GM12864 (cell line): ENCODE data around the gene ZDHHC14.

Experiments
- DNase-seq: peaks from one replicate; pipeline ENCODE4 v3.0.0-alpha.2; 2011; ENCODE audit warnings: low read depth
- H3K4me3 ChIP-seq: 2 replicates; pipeline ENCODE4 v1.5.1; 2011; ENCODE audit warnings: mild to moderate bottlenecking, low read depth, low read length, control low read depth
- TF ChIP-seq, protein P1 (sequence below): IDR thresholded peaks from 2 replicates; pipeline ENCODE4 v1.5.1; 2011; ENCODE audit warnings: low read depth, mild to moderate bottlenecking, moderate library complexity, low read length, control low read depth, inconsistent platforms; ENCODE audit errors: missing control alignments

ZDHHC14 gene

DNA sequence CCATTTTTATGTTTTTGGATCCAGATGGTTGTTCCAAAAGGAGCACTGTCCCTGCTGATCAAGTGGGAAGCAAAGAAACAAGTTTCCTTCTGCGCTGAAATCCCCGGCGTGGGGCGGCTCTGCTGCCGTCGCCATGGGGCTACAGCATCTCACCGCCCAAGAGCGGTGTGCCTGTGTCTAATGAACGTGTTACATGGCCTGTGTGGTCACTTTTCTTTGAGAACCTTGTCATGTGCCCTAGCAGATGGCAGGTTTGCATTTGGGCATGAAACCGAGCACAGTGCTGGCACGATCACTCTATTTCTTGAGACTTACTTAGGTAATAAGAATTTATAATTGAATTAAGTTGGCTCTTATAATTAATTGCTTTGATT, 51.9 kb downstream of the ZDHHC14 start:
- TF ChIP-seq, protein P1, sequence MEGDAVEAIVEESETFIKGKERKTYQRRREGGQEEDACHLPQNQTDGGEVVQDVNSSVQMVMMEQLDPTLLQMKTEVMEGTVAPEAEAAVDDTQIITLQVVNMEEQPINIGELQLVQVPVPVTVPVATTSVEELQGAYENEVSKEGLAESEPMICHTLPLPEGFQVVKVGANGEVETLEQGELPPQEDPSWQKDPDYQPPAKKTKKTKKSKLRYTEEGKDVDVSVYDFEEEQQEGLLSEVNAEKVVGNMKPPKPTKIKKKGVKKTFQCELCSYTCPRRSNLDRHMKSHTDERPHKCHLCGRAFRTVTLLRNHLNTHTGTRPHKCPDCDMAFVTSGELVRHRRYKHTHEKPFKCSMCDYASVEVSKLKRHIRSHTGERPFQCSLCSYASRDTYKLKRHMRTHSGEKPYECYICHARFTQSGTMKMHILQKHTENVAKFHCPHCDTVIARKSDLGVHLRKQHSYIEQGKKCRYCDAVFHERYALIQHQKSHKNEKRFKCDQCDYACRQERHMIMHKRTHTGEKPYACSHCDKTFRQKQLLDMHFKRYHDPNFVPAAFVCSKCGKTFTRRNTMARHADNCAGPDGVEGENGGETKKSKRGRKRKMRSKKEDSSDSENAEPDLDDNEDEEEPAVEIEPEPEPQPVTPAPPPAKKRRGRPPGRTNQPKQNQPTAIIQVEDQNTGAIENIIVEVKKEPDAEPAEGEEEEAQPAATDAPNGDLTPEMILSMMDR = no peak
- no peak overlapping the region for H3K4me3 ChIP-seq
- no peak for DNase-seq

- H3K4me3 ChIP-seq = no peak overlapping the region
- DNase-seq = no peak
Observed at GRCh38 chr6:157433678-157434081, 52.7 kb downstream of the ZDHHC14 start.

DNA sequence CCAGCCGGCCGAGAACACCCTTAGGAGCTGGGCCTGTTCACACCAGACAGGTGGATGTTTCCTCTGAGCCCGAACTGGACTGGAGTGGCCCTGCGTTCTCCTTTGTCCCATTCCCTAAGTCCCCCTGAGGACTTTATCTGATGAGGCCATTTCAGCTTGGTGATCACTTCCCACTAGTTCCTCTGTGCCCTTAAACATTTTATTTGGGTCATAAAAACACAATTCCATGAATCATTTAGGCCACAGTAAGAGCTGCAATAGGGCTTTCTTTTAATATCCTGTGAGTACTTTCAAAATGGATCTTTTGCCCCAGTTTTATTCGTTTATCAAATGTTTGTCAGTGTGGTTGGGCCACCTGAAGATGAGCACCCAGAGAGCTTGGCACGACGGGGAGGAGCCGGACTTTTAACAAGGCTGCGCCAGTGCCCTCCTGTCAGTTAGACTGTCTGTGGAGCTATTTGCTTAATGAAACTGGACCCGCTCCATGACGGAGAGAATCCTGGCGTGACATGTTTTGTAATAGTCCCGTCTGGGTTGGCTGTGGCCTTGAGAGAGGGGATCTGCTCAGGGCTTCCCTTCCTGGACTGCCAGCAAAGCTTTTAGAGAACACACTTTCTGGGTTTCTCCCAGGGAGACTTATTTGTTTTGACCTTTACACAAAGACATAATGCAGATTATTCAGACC, 53.5 kb downstream of the ZDHHC14 start:
- H3K4me3 ChIP-seq = no peak overlapping the region
- TF ChIP-seq, protein P1 = no peak
- no peak for DNase-seq

More at GRCh38 chr6:157433678-157434081, 52.7 kb downstream of the ZDHHC14 start:
- TF ChIP-seq, protein P1 = no peak

DNA sequence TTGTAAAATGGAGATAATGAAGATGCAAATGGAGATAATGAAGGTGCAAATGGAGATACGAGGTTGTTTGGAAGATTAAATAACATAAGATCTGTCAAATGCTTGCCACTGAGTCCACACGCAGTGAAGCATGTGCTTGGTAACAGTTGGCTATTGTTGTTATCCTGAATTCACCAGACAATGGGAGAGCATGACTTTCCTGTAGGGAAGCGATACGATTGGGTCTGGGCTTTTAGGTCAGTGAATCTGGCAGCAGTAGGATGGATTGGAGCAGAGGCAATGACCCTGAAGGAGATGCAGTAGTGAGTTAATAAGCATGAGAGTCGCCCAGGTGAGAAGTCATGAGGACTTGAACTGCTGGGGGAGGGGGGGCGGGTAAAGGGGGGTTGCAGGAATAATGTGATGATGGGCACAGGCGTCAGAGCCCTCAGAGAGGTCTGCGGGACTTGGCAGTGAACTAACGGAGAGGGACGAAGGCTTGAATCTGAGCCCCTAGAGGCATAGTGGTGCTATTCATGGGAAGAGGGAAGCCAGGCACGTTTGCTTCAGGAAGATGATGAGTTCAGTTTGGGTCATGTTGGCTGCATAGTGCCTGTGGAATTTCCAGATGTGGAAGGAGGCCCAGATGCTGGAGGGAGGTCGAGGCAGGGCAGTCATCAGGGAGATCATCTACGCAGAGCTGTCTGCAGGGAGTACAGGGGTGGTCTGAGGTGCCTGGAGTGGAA, 55.4 kb downstream of the ZDHHC14 start:
- TF ChIP-seq, protein P1 = no peak
- no peak overlapping the region for H3K4me3 ChIP-seq
- DNase-seq = no peak

GRCh38 chr6:157436944-157437336, 56.0 kb downstream of the ZDHHC14 start:
- TF ChIP-seq, protein P1 = no peak
- H3K4me3 ChIP-seq = no peak overlapping the region
- DNase-seq = no peak

GRCh38 chr6:157438611-157439111, 57.7 kb downstream of the ZDHHC14 start:
- DNase-seq = no peak
- H3K4me3 ChIP-seq = no peak overlapping the region
- TF ChIP-seq, protein P1 = no peak

- TF ChIP-seq, protein P1 = no peak
- H3K4me3 ChIP-seq = no peak overlapping the region
- DNase-seq = no peak
Observed at GRCh38 chr6:157440171-157440570, 59.2 kb downstream of the ZDHHC14 start.
